HG02943 (cell line): Measurements from ENCODE around the gene TMEM170A.
A peak's percentile ranks its signal among the peaks of the same experiment; 100 is the strongest.
"Not testable (repeated sequence)": the region's sequence is repeated elsewhere in the genome, so short reads cannot be mapped to it uniquely, and the experiment has no call there.

Experiments used
- ATAC-seq: cut with Tn5 transposase; IDR thresholded peaks from one replicate; pipeline ENCODE4 v1.9.1; 2021; ENCODE audit warnings: mild to moderate bottlenecking, low read depth, moderate library complexity; ENCODE audit not compliant: unreplicated experiment

TMEM170A gene, protein sequence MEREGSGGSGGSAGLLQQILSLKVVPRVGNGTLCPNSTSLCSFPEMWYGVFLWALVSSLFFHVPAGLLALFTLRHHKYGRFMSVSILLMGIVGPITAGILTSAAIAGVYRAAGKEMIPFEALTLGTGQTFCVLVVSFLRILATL

DNA sequence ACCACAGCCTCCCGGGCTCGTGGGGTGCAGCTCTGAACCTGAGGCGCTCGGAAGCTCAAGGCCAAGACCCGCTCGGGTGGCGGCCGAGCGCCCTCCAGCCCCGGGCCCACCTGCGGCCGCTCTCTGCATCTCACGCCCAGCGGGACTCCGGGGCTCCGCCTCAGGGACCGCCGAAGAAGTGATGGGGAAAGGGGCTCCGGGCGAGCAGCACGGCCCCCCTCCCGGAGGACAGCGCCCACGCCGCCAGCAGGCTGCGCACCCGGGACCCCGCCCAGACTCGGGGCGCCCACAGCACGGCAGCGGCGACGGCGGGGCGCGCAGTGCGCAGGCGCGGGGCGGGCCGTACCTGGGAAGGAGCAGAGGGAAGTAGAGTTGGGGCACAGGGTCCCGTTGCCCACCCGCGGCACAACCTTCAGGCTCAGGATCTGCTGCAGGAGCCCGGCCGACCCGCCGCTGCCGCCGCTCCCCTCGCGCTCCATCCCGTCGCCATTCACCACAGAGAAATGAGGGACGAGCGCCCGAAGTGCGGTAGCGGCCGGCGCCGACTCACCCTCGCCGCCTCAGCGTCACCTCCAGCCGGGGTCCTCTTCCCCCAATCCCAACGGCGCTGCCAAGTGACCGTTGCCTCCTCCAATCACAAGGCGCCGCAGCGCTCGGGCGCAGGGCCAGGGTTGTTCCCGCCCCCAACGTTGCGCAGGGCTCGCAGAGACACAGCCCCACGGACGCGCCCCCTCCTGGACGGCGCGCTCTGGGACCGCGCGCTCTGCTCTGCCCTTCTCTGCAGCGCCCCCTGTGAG lies at the start of gene TMEM170A:
Gene TMEM170A (minus strand): TSS at position 568 of the 797 bp plus-strand sequence. CDS start 89 bp downstream, at position 479.
- peak; percentile 94 for ATAC-seq

- no peak for ATAC-seq
Measured at GRCh38 chr16:75506574-75506973, 42.1 kb upstream of the TMEM170A start.

GRCh38 chr16:75506107-75506506 lies 41.6 kb upstream of the TMEM170A start:
- no peak for ATAC-seq

DNA sequence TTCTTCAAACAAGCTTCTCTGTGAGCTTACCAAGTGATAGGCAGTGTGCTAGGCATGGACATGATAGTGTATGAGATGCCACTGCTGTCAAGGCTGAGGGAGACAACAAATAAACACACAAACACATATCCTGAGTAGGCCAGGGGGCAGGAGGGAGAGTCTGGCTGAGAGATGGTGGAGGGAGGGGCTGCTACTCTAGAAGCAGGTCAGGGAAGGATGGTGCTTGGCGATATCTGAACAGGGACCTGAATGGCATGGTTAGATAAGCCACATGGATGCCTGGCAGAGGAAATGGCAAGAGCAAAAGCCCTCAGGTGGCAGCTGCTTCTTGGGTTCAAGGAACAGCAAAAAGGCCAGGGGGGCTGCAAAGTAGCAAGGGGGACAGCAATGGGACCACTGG lies 39.3 kb upstream of the TMEM170A start:
- no peak for ATAC-seq

GRCh38 chr16:75502916-75503605 lies 38.6 kb upstream of the TMEM170A start:
- ATAC-seq = no peak

DNA sequence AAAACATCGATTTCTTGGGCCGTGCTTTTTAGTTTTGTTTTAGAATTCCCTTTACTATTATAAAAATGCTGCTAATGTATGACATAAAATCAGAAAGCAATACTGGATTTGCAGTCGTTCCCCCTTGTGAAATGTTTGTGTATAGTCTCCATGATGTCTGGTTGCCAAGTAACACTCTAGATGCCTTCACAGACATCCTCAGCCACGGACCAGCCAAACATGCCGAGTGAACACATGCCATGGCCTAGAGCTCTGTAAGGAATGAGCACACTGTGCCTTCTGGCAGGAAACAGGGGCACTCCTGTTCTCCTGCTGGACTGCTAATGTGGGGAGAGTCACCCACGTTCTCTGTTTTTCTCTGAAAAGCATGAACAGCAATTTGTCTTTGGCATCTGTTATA lies 37.3 kb upstream of the TMEM170A start:
- not testable (repeated sequence) for ATAC-seq

DNA sequence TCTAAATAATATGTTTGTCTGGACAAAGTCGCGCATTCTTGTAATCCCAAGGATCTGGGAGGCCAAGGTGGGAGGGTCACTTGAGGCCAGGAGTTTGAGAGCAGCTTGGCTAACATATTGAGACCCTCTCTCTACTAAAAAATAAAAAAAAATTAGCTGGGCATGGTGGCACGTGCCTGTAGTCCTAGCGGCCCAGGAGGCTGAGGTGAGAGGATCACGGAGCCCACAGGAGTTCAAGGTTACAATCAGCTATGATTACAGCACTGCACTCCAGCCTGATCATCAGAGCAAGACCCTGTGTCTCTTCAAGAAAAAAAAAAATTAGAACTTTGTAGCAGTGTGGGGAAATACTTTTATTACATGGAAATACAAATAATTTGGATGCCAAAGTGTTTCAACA lies 36.9 kb upstream of the TMEM170A start:
- ATAC-seq = no peak

- ATAC-seq = not testable (repeated sequence)
Measured at GRCh38 chr16:75498605-75499322, 34.3 kb upstream of the TMEM170A start.

DNA sequence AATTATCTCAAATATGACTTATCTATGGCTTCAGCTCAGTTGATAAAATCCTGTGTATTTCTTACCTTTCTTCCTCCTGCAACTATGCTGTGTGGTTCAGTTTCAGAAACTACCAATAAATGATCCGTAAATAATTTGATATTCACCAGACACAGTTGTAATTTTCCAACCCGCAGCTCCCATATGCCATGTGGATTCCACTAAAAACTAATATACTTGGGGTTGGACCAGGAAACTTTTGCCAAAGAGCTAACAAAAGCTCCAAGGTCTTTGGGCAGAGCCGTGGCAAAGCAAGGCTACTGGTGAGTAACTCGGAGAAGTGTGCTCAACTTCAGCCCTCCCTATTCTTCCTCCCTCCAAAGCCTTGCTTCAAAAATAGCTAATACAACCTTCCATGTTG lies 33.1 kb upstream of the TMEM170A start:
- no peak for ATAC-seq

GRCh38 chr16:75495076-75495674 lies 30.7 kb upstream of the TMEM170A start, which contains the start of gene CHST6:
Gene CHST6, minus strand, starts transcription at chr16:75495441. Its CDS starts 15,613 bp downstream, at chr16:75479828.
- no peak for ATAC-seq

DNA sequence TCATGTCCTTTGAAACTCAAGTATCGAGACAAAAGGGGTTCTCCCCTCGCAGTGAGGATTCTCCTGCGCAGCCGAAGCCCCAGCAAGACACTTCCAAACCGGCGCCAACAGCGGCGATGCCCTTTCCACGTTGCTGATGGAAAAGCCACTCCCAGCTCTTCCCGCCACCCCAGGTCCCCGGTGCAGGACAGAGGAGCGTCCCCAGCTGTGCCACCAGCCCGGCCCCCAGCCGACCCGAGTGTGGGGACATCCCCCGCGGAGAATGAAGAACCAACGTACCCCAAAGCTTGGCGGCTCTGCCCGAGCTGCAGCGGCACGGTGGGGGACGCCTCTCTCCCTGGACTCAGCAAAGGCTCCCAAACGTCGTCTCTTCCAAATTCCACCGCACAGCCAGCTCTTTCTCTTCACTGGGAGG lies 30.2 kb upstream of the TMEM170A start:
- no peak for ATAC-seq

- no peak for ATAC-seq
Measured at GRCh38 chr16:75494184-75494583, 29.7 kb upstream of the TMEM170A start.

DNA sequence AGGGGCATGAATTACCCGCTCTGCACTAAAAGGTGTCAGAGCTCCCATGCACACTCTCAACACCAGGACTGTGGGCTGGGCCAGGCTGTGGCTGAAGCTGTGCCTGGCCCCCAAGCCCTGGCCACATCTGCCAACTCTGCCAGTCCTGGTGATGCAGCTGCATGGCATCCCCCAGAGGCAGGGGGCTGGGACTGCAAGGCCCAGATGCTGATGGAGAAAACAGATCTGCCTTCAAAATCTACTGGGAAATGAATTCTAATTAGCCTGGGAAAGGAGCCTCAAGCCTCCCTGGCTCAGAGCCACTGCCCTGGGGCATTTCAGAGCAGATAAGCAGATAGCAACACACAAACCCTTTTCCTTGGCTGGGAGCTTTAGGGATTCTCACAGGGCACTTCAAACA lies 27.4 kb upstream of the TMEM170A start:
- no peak for ATAC-seq

- no peak for ATAC-seq
Measured at GRCh38 chr16:75488322-75488721, 23.8 kb upstream of the TMEM170A start.

DNA sequence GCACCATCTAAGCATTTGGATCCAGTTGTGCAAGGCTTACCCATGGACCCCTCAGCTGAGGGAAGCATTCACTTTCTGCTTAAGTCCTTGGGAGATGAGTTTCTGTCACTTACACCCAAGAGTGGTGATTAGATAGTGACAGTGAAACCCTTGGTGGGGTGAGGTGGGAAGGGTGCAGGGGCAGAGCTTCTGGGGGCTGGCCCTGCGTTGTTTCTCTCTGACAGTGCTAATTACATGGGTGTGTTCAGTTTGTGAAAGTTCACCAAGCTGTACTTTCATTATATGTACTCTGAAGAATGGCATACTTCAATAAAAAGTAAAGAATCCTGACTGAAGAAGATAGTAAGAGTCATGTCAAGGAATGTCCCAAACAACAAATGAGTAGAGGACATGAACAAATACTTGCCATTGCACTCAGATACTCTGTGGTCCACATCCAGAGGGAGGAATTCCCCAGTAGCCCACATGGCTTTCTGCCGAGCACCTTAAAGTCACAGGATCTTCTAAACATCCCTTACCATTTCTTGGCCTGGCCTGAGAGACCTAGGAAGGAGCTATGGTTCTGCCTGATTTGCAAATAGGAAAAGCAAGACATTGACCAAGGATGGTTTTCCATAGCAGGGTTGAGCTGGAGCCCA lies 22.3 kb upstream of the TMEM170A start:
- ATAC-seq = no peak

DNA sequence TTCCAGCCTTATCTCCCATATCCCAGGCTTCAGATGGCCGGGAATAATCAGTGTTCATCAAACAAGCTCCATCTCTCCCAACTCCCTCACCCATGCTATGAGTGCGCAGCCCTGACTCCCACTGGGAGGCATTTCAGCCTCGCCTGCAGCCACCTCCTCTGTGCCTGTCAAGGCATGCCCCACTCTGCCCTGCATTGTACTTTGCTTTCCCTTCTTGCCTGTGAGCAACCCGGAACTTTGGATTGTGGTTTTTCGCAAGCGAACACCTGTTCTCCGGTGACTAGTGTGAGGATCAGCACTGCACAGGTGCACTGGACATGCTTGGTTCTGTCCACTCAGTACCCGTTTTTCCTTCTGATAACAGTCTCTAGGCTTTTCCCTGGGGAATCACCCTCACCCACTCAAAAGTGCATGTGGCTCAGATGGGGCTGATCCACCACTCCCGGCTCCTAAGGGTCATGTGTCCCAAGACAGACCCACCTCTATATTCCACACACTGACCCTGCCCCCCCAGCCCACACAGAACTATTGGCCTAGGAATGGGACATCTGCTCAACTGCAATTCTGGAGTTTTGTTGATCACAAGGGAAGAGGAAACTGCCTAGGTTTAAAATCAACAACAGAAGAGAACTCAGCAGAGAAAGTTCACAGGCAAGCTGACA lies 21.7 kb upstream of the TMEM170A start:
- ATAC-seq = no peak

GRCh38 chr16:75485230-75486013 lies 20.9 kb upstream of the TMEM170A start:
- ATAC-seq = no peak

GRCh38 chr16:75483222-75483621 lies 18.7 kb upstream of the TMEM170A start:
- ATAC-seq = no peak
